Fibroblast of lung (primary cell): ENCODE data around the gene PFDN5.

Source experiments
- CTCF ChIP-seq, 2 donors: IDR thresholded peaks in 1 of 2; conservative IDR thresholded peaks in 1 of 2; 1 replicate in 1 of 2; 2 replicates in 1 of 2; pipeline ENCODE4 v1.5.1; 2011 to 2012; ENCODE audit warnings: low read length in 2 of 2, control low read depth in 1 of 2, inconsistent platforms in 1 of 2, low read depth in 1 of 2, mild to moderate bottlenecking in 1 of 2
- EZH2 ChIP-seq: IDR thresholded peaks from 2 replicates; pipeline ENCODE4 v1.5.1; 2012; ENCODE audit warnings: low read length, control low read depth, mild to moderate bottlenecking; ENCODE audit errors: missing control alignments

- TF ChIP-seq EZH2 (no peak), CTCF (conservative IDR thresholded peaks at IDR 0.05 in 1 of 2, IDR thresholded peaks at IDR 0.05 in 1 of 2; ENCODE audit: low read depth in 1 of 2, low read length in 2 of 2) (no peak)
Measured at GRCh38 chr12:53295070-53295890, at the start of gene PFDN5.
